ENCODE results near the gene CDIP1. TPM values are rescaled to one million over a fixed set of nuclear protein-coding genes. Genes with fewer than 3 reads are reported as not detected.
"Not testable (repeated sequence)": the region's sequence is repeated elsewhere in the genome, so short reads cannot be mapped to it uniquely, and the experiment has no call there.

CDIP1 gene
- total RNA-seq, 1 donor from 2014 or later: 32.2 TPM

DNA sequence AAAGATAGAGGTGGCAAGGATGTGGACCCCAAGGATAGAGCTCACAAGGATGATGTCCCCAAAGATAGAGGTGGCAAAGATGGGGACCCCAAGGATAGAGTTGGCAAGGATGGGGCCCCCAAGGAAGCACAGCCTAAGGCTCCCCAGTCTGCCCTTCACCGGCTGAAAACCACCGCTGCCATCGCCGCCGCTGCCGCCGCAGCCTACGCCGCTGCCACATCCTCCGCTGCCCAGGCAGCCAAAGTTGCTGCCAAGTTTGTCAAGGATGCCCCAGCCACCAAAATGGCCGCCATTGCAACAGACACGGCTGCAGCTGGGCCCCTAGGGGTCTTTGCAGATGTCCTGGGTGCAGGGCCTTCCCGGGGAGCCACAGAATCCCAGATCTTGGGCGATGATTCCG, 37.4 kb upstream of the CDIP1 start:
- no peaks in the 10 kb centered on the region for H3K36me3 Mint-ChIP-seq (ENCODE audit: low read depth)
- no peak overlapping the region for H3K4me3 Mint-ChIP-seq
- no peak for DNase-seq (ENCODE audit: low read depth, low spot score)
- H3K9me3 Mint-ChIP-seq: no peaks in the 10 kb centered on the region
- H3K27ac Mint-ChIP-seq (ENCODE audit: unreplicated experiment): no peak overlapping the region
- H3K4me1 Mint-ChIP-seq: no peaks in the 10 kb centered on the region
- no peak for TF ChIP-seq CTCF (conservative IDR thresholded peaks at IDR 0.05)
- peaks cover 2% of the 10 kb centered on the region for H3K27me3 Mint-ChIP-seq (ENCODE audit: low read depth)

GRCh38 chr16:4574919-4575705, 36.5 kb upstream of the CDIP1 start:
- no peaks in the 10 kb centered on the region for H3K36me3 Mint-ChIP-seq (ENCODE audit: low read depth)
- peaks cover 2% of the 10 kb centered on the region for H3K27me3 Mint-ChIP-seq (ENCODE audit: low read depth)
- DNase-seq (ENCODE audit: low read depth, low spot score): no peak
- no peaks in the 10 kb centered on the region for H3K9me3 Mint-ChIP-seq
- H3K4me3 Mint-ChIP-seq: no peak overlapping the region
- no peak overlapping the region for H3K27ac Mint-ChIP-seq (ENCODE audit: unreplicated experiment)
- no peak for TF ChIP-seq CTCF (conservative IDR thresholded peaks at IDR 0.05)
- H3K4me1 Mint-ChIP-seq: no peaks in the 10 kb centered on the region

- H3K4me3 Mint-ChIP-seq; H3K9me3 Mint-ChIP-seq; DNase-seq (ENCODE audit: low read depth, low spot score); H3K4me1 Mint-ChIP-seq; H3K27me3 Mint-ChIP-seq (ENCODE audit: low read depth); H3K36me3 Mint-ChIP-seq (ENCODE audit: low read depth); H3K27ac Mint-ChIP-seq (ENCODE audit: unreplicated experiment): not testable (repeated sequence)
Observed at GRCh38 chr16:4573926-4574325, 35.4 kb upstream of the CDIP1 start.

GRCh38 chr16:4572715-4573114, 34.1 kb upstream of the CDIP1 start:
- no peak overlapping the region for H3K27ac Mint-ChIP-seq (ENCODE audit: unreplicated experiment)
- H3K9me3 Mint-ChIP-seq: no peaks in the 10 kb centered on the region
- H3K27me3 Mint-ChIP-seq (ENCODE audit: low read depth): peaks cover 2% of the 10 kb centered on the region
- H3K36me3 Mint-ChIP-seq (ENCODE audit: low read depth): no peaks in the 10 kb centered on the region
- H3K4me3 Mint-ChIP-seq: no peak overlapping the region
- no peaks in the 10 kb centered on the region for H3K4me1 Mint-ChIP-seq
- no peak for DNase-seq (ENCODE audit: low read depth, low spot score)
- no peak for TF ChIP-seq CTCF (conservative IDR thresholded peaks at IDR 0.05)

- H3K4me3 Mint-ChIP-seq: no peak overlapping the region
Observed at GRCh38 chr16:4570688-4571321, 32.2 kb upstream of the CDIP1 start.

More at GRCh38 chr16:4570688-4571321, 32.2 kb upstream of the CDIP1 start:
- no peaks in the 10 kb centered on the region for H3K36me3 Mint-ChIP-seq (ENCODE audit: low read depth)
- DNase-seq (ENCODE audit: low read depth, low spot score): no peak
- no peak for TF ChIP-seq CTCF (conservative IDR thresholded peaks at IDR 0.05)
- no peaks in the 10 kb centered on the region for H3K4me1 Mint-ChIP-seq
- peaks cover 2% of the 10 kb centered on the region for H3K27me3 Mint-ChIP-seq (ENCODE audit: low read depth)
- no peak overlapping the region for H3K27ac Mint-ChIP-seq (ENCODE audit: unreplicated experiment)
- no peaks in the 10 kb centered on the region for H3K9me3 Mint-ChIP-seq
